HUDEP-2 (cell line): Measurements from ENCODE around the gene SLIT3.

ENCODE experiments used
- DNase-seq, 76 experiments: peaks; one replicate each; lab custom pipeline; 2025; ENCODE audit not compliant: unreplicated experiment in 76 of 76; lab: John Stamatoyannopoulos, UW

SLIT3 gene

DNA sequence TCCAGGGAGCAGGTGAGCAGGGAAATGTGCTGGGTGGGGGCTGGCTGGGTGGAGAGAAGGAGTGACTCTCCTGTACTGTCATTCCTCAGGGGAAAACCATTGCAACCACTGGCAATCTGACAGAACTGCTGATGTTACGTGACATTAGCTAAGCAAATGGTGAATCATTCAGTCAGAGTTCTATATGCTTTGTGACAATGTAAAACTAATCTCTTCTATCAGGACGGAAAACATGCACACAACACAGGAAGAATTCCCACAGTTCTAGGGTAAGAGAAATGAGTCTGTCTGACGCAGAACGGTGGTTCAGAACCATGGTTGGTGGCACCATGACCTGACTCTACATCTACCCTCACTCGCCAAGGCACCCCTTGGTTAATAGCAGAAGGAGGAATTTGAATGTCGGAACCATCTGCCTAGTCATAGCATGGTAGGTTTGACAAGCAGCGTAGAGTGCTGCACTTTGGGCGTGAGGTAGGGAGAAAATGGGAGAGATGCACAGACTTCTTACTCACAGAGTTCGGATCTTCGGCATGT is 478.1 kb downstream of the SLIT3 start:
- DNase-seq = no peak

DNA sequence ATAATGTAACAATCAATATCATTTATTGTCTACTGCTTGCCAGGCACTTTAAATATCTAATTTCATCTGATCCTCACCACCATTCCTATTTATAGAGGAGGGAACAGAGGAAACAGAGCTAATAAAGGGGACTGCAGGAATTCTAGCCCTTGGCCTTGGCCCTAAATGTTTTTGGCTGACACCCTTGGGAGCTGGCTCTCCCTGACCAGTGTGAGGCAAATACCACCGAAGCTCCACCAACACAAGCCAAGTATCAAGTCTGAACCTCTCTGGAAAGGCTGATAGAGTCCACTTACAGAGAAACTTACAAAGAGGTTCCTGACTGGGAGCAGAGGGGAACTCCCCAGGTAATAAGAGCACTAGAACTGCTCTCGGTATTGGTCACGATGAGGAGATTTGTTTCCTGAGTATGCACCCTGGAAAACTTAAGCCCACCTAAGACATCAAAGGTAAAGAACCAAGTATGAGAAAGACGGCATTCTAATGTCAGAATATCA is 478.6 kb downstream of the SLIT3 start:
- no peak for DNase-seq

DNA sequence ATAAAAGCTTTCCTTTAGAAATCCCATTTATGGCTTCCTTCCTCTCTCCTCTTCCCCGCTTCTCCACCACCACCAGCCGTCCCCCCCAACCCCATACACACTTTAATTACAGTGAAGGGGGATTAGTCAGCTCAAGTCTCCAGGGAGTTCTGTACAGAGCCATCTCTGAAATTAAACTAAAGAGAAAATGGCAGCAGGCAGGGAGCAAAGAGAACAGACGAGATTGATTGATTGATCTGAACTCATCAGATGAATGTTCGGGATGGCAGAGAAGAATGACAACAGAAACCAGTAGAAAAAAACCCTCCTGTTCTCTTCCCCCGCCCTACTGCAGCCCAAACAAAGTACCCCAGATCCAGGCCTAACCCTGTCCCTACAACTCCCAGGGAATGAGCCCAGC is 480.1 kb downstream of the SLIT3 start:
- no peak for DNase-seq

DNA sequence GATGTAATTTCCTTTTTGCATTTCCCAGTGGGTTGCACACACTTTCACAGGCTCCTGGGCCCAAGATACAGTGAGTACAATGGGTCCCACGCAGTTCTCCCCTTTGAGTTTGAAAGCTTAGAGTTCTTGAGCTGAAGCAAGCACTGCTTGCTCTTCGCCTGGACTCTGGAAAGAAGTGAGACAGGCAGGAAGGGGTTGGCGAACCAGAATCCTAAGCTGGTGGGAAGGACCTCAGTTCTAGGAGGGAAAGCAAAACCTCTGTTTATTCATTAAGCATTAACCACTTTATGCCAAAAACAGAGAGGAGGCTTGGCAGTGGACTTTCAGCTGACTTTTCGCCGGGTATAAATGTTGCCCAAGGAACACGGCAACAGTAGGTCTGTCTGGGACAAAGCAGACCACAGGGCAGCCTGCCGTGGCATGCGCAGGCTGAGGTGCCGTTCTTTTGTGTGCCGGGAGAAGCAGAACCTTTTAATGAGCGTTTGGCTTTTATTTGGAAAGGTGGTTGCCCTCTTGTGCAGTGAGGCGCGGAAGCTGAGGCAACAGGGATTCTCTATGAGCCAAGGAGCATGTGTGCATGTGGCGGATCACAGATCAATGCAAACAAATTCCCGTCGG is 481.8 kb downstream of the SLIT3 start:
- no peak for DNase-seq

DNA sequence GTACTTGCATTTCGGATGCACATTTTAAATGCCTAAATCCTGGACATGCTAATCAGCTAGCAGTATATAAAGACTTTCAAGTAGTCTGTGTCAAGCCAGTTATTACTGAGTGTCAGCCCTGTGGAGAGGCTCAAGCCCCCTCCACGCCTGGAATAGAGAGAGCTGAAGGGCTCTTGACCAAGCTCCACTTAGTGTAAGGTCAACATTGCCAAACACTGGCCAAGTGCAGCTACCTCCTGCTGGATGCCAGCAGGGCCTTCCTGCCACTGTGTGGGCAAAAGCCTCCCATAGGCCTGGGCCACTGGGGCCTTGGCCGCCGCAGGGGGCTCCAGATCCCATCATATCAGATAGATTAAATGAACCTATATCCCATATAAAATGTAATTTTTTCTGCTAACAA is 482.4 kb downstream of the SLIT3 start:
- no peak for DNase-seq

DNA sequence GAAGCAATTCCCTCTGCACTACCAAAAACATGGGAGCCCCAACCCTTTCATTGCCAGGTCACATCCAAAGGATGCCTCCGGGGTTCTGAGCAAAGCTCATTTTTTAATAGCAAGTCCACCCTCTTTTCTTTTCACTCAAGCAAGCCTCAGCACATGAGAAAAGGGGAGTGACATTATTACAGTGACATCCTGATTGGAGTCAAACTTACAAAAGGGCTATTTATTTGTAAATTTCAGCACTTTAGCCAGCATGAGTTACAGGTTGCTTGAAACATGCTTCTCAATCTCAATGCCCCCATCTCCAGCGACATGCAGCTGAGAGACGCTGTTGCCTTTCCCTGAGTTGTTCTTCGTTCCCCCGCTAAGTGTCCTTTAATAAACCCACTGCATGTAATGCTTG is 483.3 kb downstream of the SLIT3 start:
- no peak for DNase-seq

DNA sequence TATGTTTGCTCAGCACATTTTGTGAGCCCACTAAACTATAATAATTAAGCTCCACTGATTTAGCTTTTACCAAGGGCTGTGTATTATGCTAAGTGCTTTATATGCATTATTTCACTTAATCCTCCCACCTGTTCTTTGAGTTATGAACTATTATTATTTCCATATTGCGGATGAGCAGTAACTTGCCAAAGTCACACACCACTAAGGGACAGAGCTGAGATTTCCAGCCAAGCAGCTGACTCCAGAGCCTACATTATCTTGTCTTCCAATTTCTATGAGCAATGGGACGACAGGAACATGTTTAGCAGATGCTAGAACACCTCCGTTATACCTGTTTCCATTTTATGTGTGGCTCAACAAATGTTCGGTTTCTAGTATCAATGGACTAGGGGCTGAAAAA is 484.3 kb downstream of the SLIT3 start:
- DNase-seq = no peak

DNA sequence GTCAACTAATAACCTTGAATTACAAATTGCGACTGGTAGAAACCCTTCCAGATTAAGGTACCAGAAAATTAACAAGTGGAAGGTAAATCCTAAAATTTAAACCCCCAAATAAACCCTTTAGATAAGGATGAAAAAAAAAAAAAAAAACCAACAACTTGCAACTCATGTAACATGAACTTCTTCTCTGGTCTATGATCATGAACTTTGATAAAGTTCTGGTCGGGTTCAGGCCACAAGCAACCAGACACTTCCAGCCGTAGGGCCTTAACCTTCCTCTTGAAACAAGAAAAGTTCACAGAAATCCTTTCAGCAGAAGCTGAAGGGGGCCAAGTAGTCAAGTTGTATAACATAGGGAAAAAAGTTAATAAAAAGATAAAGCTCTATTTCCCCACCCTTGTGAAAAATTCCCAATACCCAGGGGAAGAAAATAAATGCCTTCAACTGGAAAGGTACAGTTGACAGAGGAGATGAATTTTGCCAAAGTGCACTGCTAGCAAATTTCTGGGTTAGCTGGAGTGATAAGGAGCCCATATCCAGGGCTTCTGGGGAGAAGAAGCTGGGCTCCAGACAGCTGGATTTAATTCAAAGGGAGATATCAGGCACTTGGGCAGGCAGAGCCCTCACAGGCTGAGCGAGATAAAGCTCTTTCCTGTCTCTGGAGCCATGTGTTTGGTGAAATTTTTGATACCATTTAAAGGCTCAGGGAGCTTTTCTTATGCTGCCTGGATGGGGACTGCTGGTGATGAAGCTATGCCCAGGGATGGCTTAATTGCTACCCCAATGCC is 487.6 kb downstream of the SLIT3 start:
- DNase-seq = peak in 69 of 76 experiments; percentile 2 to 90 (median 50)

DNA sequence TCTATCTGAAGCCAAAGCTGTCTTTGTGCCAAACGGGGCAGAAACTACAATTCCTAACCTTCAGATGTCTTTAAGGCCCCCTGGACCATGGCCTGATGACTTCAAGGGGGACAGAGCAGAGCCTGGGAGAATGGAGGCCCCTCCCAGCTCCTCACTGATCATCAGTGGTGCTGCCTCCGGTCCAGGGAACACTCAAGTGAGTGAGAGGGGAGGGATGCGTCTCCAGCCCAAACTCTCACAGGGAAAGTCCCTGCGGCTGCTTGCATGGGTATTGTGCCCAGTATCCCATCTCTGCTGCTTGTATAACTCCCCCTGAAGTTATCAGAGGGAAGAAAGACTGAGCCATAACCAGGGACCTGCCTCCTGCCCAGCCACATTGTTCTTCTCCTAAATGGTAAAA is 490.3 kb downstream of the SLIT3 start:
- no peak for DNase-seq

DNA sequence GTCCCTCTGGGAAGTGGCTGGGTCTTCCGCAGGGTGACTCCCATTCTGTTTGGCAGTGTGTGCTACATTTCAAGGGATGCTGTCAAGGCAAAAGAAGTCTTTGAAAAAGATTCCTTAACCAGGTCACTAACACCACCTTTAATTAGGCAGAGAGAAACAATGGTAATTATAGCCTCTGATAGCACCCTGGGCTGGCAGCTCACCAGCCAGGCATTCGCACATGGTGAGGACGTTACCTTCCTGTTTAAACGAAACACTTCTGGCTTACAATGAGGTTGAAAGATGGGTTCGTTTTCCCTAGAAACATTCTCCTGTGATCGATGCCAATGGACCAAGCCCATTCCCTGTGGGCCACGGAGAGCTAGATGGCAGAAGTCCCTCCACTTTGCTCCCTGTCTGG is 491.7 kb downstream of the SLIT3 start:
- DNase-seq = no peak

DNA sequence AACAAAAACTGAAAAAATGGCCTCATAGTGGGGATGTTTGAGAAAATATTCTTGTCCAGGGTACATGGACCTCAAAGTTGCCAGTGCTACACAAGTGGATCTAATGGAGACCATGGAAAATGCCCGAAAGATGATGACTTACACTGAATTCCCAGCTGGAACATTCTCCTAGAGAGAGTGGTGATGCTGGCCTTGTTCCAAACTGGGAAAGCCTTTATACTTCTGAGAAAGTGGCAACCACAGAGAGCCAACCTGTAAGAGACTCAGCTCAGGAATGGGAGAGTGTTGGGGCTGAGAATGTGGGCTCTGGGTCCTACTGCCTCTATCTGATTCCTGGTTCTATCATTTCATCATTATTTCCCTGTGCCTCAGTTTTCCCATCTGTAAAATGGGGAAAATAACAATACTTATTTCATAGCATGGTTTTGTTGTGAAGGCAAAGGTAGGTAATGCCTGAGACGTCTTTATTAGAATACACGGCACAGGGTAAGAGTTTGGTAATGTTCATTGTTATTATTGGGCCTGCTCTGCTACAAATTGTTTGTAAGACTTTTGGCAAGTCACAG is 492.8 kb downstream of the SLIT3 start:
- no peak for DNase-seq

DNA sequence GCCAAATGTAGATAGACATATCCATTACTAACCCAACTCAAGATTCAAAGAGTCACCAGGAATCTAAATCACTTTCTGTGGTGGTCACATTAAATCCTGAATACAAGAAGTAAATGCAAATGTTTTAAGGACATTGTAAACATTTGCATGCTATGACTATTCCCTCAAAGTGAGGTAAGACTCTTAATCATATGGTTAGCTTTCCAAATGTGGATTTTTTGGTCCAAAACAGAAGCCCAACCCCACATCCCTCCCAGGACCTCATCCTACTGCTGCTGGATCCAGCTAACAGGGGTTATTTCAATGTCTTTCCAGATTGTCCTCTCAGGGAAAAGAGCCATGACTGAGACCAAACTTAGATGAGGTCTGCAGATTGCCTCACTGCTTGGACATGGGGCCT is 493.7 kb downstream of the SLIT3 start:
- no peak for DNase-seq

DNA sequence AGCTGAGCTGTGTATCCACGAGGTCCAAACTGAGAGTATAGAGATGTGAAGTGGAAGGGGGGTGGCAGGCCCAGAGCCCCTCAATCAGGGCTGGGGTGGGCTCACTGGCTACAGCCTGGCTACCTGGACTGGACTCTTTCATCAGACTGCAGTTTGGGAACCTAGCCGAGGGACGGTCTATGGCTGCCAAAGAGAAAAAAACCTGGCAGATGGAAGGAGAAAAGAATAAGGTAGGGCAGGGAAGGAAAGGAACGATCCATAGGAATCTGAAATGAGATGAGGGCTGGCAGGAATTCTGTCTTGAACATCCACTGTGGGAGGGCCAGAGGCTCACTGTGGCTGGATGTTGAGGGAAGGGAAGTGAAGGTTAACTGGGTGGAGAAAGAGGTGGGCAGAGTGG is 497.4 kb downstream of the SLIT3 start:
- no peak for DNase-seq

DNA sequence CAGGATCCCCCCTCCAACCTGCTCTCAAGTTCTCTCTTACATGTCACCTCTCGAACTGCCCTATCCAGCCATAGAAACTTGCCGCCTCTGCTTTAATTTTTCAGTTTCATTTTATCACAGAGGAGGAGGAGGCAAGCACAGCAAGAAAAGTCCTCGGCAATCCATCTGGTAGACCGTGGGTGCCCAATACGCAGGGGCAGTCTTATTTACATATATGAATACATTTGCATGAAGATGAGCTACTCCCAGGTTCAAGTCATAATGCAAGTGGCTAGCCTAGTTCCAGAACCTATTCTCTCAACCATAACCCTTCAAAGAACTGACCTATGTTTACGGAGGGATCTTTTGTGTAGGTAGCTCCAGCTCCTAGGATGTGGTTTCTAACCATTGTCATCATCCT is 498.6 kb downstream of the SLIT3 start:
- no peak for DNase-seq

DNA sequence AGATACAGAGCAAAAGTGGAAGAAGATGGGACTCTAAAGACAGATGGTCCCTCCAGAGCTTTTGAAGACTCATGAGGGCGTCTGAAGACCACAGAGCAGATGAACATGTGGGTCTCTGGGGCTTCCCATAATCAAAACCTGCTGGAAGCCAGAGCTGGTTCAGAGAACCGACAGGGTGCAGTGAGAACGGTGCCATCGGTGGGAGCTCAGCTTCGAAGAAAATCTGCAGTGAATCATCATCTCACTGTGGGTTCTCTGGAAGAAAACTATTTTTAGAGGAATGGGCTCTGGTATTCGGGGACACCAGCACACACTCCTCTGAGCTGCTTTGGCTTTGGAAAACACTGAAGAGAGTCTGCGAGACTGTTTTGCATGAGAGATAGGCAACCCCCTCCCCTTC is 499.4 kb downstream of the SLIT3 start:
- DNase-seq = no peak

DNA sequence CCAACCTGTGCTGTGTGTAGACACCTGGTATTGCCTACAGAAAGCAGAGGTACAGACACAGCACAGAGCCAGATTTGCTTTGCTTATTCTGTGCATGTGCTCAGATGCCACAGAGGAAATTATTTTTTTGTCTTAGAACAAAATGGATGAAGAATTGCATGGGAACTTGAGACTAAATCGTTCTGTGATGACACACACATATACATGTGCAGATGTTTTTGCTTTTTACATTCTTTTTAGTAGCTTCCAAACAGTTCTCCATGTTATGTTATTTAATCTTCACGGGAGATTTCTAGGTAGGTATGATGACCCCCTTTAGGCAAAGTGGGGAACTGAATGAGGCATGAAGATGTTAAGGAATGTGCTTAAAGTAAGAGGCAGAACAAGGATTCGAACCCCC is 500.2 kb downstream of the SLIT3 start:
- DNase-seq = no peak

DNA sequence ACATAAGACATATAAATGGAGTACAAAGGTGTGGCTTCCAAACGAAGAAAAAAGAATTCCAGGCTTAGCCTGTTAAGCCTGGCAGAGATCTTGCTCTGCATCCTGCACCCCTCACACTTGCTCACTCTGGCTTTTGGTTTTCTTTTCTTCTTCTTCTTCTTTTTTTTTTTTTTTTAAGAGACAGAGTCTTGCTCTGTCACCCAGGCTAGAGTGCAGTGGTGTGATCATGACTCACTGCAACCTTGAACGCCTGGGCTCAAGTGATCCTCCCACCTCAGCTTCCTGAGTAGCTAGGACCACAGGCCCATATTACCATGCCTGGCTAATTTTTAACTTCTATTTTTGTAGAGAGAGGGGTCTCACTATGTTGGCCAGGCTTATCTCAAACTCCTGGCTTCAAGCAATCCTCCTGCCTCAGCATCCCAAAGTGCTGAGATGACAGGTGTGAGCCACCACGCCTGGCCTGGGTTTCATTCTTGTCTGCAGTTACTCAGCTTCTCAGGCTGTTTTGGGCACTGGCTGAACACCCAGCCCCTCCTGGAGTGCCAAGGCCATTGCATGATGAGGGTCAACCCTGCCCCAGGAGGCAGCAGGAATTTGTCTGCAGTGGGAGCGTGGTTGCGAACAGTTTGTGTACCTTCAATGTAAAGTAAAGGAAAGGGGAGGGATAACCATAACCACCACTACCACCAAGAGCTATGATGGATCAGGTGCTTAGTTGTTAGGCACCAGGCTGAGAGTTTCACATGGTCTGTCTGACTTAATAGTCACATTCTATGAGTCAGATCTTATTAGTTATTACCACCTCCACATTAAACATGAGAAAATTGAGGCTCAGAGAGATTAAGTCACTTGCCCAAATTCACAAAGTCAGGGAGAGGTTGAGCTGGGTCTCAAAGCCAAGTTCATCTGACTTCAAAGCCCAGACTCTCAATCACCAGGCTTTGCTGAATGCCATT is 502.6 kb downstream of the SLIT3 start:
- no peak for DNase-seq

DNA sequence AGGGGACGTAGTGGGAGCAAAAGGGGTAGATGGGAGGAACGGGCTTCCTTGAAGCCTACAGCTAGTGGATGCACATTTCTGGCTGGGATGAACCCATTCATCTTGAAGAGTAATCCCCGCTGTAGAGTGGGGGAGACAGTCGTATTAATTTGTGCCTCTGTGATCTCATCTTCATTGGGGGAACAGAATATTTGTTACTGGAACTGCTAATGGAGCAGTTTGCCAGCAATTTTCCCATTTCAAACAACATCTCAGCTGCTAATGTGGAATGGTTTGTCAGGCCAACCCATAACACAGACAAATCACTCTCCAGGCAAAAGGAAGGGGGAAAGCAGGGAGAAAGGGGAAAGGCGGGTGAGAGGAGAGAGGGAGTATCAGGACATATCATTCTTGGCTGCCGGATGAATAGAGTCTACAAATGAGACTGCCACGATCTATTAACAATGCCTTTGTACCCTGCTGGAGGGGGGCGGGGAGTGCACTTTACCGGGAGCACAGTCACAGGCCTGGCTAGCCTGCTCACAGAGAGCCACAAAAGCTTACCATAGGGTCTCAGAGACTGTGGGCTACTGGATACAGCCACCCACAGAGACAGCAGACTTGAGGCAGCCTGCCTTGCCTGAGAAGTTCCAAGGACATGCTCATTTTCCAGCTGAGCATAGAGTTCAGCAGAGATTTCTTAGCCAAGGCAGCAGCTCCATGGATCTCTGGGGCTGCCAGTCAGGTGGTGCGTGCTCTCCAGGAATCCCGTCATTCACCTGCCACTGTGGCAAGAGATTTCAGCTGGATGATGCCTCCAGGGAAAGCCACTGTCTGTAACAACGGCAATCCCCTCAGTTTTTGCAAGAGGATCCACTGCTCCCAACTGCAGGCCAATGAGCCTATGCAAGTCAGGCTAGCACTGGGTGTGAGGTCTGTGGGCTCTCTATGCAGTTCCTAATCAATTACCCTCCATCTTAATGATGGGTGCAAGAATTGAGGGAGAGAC is 504.1 kb downstream of the SLIT3 start:
- no peak for DNase-seq

DNA sequence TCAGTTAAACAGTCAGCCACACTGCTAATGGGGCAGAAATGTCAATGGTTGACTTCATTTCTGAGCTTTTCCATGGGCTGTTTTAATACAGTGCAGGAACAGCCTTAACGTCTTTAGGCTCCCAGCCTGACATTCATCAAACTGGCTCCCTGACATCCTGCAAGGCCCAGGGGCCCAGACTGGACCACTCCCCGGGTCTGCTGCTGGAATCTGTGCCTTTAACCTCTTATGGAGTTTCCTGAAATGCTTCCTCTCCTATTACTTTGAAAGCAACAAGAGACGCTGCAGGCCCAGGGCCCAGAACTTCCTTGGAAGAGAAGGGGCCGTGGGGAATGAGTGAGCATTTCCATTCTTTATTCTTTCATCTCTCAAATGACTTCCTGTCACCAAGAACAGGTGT is 504.9 kb downstream of the SLIT3 start:
- no peak for DNase-seq
